ENCODE data around the gene WFDC8. TPM values are rescaled to one million over a fixed set of nuclear protein-coding genes. Genes with fewer than 3 reads are reported as not detected.

Gene WFDC8
- total RNA-seq, 1 donor from 2014 or later, result not detected

DNA sequence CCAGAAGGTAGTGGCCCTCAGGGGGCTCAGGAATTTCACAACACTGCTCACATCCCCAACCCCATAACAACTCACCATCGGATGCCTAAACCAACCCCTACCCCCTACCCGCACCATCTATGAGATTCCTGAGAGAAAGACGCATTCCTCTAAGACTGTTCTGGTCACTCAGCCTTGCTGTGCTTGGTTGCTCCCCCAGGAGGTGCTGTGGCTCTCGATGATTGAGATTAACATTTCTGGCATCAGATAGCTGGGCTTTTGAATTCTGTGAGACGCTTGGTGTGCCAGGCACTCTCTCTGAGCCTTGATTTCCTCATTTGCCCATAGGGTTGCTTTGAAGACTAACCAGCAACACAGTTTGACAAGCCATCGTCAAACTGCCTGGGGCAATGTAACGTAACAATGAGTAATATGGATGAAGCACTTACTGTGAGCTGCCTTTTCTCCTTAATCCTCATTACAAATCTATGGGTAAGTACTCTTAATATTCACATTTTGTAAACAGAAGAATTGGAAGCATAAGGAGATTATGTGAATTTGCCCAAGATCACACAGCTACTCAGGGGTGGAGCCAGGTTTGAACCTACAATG lies 40.8 kb downstream of the WFDC8 start:
- Mint-ChIP-seq H3K4me3 (no peak overlapping the region), H3K36me3 (no peaks in the 10 kb centered on the region), H3K27ac (no peak overlapping the region), H3K4me1 (ENCODE audit: unreplicated experiment) (no peaks in the 10 kb centered on the region), H3K9me3 (no peaks in the 10 kb centered on the region), H3K27me3 (peaks cover 36% of the 10 kb centered on the region)
- DNase-seq (ENCODE audit: extremely low spot score, unreplicated experiment), result no peak
- TF ChIP-seq, protein P1, sequence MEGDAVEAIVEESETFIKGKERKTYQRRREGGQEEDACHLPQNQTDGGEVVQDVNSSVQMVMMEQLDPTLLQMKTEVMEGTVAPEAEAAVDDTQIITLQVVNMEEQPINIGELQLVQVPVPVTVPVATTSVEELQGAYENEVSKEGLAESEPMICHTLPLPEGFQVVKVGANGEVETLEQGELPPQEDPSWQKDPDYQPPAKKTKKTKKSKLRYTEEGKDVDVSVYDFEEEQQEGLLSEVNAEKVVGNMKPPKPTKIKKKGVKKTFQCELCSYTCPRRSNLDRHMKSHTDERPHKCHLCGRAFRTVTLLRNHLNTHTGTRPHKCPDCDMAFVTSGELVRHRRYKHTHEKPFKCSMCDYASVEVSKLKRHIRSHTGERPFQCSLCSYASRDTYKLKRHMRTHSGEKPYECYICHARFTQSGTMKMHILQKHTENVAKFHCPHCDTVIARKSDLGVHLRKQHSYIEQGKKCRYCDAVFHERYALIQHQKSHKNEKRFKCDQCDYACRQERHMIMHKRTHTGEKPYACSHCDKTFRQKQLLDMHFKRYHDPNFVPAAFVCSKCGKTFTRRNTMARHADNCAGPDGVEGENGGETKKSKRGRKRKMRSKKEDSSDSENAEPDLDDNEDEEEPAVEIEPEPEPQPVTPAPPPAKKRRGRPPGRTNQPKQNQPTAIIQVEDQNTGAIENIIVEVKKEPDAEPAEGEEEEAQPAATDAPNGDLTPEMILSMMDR (conservative IDR thresholded peaks at IDR 0.05), result no peak

DNA sequence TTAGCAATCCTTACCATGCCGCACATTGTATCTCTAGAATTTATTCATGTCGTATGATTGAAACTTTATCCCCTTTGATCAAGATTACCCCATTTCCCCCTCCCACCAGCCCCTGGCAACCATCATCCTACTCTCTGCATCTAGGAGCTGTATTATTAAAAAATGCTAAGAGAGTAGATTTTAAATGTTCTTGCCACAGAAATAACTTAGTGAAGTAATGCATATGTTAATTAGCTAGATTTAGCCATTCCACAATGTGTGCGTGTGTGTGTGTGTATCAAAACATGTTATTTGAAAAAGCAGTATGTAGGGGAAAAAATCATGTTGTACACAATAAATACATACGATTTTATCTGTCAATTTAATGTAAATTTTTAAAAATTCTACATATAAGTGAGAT lies 51.8 kb downstream of the WFDC8 start:
- peaks cover 37% of the 10 kb centered on the region for H3K27me3 Mint-ChIP-seq
- no peaks in the 10 kb centered on the region for H3K9me3 Mint-ChIP-seq
- no peaks in the 10 kb centered on the region for H3K4me1 Mint-ChIP-seq (ENCODE audit: unreplicated experiment)
- no peak overlapping the region for H3K4me3 Mint-ChIP-seq
- no peak overlapping the region for H3K27ac Mint-ChIP-seq
- no peak for DNase-seq (ENCODE audit: extremely low spot score, unreplicated experiment)
- TF ChIP-seq, protein P1 (conservative IDR thresholded peaks at IDR 0.05), result no peak
- H3K36me3 Mint-ChIP-seq, result no peaks in the 10 kb centered on the region

DNA sequence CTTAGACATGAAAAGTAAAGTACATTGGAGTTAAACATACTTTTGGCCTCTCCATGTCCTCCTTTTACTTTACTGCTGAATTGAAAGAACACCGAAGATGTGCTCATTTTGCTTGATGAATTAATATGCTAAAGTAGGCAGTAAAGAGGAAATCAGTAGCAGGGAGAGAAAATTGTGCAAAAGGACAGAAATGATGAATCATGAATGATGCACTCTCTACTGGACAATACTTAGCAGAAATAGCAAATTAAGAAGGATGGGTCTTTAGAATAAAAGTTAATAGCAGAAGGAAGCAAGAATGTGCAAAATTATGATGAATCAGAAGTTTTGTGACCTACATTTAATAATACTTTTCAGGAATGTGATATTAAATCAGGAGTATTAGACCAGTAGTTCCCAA lies 55.3 kb downstream of the WFDC8 start:
- no peaks in the 10 kb centered on the region for H3K36me3 Mint-ChIP-seq
- no peaks in the 10 kb centered on the region for H3K4me1 Mint-ChIP-seq (ENCODE audit: unreplicated experiment)
- TF ChIP-seq, protein P1 (conservative IDR thresholded peaks at IDR 0.05), result no peak
- H3K4me3 Mint-ChIP-seq, result no peak overlapping the region
- peaks cover 37% of the 10 kb centered on the region for H3K27me3 Mint-ChIP-seq
- H3K9me3 Mint-ChIP-seq, result no peaks in the 10 kb centered on the region
- no peak overlapping the region for H3K27ac Mint-ChIP-seq
- no peak for DNase-seq (ENCODE audit: extremely low spot score, unreplicated experiment)

DNA sequence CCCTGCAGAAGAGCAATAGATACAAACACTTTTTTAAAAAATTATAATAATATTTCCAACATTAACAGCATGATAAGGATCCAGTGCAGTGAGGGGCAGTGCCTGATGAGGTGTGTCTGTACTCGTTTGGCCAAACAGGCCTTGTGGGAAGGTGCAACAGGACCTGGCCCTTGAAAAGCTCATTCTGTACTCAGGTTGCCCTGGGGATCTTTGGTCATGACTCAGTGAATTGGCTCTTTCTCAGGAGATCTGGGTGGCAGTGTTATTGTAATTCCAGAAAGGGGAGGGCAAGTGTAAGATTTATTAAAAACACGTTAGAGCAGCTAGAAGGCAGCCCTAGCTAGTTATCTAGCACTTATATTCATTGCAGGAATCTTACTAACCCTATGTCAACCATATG lies 60.8 kb downstream of the WFDC8 start:
- Mint-ChIP-seq H3K4me1 (ENCODE audit: unreplicated experiment) (no peaks in the 10 kb centered on the region), H3K9me3 (no peaks in the 10 kb centered on the region), H3K27me3 (peaks cover 13% of the 10 kb centered on the region), H3K36me3 (no peaks in the 10 kb centered on the region), H3K4me3 (no peak overlapping the region), H3K27ac (no peak overlapping the region)
- no peak for DNase-seq (ENCODE audit: extremely low spot score, unreplicated experiment)
- TF ChIP-seq, protein P1 (conservative IDR thresholded peaks at IDR 0.05), result no peak

DNA sequence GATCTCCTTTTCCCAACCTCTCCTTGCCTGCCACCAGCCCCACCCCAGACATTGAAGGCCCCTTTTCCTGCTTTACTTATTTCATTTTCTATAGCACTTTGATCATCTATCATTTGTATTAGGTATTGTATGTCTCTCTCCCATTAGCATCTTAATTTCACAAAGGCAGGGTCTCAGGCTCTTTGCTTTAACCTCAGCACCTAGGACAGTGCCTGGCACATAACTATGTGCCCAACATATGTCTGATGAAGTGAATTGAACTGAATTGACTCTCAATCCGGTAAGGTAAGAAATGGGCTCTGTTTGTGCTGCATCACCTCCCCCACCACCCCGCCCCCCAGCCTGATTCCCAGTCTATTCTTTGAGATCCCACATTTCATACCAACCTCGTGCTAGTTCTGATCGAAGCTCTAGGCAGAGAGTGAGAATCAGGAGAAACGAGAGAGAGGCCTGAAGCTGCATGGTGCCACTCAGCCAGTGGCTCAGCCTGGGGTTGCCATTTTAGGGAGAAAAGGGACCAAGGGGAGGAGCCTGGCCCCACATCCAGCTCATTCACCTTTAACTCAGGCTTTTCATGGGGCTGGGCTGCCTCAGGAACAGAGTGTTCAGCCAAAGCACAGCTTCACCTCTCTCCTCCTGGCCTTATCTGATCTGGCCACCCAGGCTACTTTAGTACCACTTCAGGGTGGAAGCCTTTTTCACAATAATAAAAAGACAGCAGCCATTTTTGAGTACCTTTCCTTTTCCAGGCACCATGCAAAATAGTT lies 63.8 kb downstream of the WFDC8 start, which contains the start of gene SPINT3:
TSS of gene SPINT3 (minus strand) at position 476 of the 767 bp plus-strand sequence. CDS start at position 462, 14 bp downstream.
- Mint-ChIP-seq H3K27me3 (peaks cover 13% of the 10 kb centered on the region), H3K4me1 (ENCODE audit: unreplicated experiment) (no peaks in the 10 kb centered on the region), H3K9me3 (no peaks in the 10 kb centered on the region), H3K27ac (no peak within 1 kb of the TSS), H3K4me3 (no peak within 1 kb of the TSS), H3K36me3 (no peaks in the 10 kb centered on the region)
- no peak for DNase-seq (ENCODE audit: extremely low spot score, unreplicated experiment)
- TF ChIP-seq, protein P1 (conservative IDR thresholded peaks at IDR 0.05), result no peak

All from type B pancreatic cell (in vitro differentiated cells).